Esophagus squamous epithelium (tissue), 4 donors: ENCODE data around the gene DSG4.

Experiments
- CTCF ChIP-seq, 6 experiments: fragments of 450-650 bp in 4 of 6; fragments of 200-600 bp in 2 of 6; sonication (generic) in 2 of 6; IDR thresholded peaks; one replicate each; pipeline ENCODE4 v1.5.1; 2016 to 2019; ENCODE audit warnings: antibody characterized with exemption in 6 of 6, mild to moderate bottlenecking in 4 of 6, moderate library complexity in 4 of 6
- POLR2A ChIP-seq, 4 donors: fragments of 450-650 bp; IDR thresholded peaks; one replicate each; pipeline ENCODE4 v1.6.1; 2017; ENCODE audit warnings: antibody characterized with exemption in 4 of 4, mild to moderate bottlenecking in 4 of 4, moderate library complexity in 3 of 4

- TF ChIP-seq CTCF (IDR thresholded peaks at IDR 0.05) (no peak), POLR2A (IDR thresholded peaks at IDR 0.05) (no peak)
These were observed 31.1 kb downstream of the DSG4 start for GRCh38 chr18:31407649-31408048.
